Activated CD8-positive, alpha-beta memory T cell treated with anti-CD3 and anti-CD28 coated beads, Interleukin-2, amount 50 U/mL, for 4 hours (primary cell): Measurements from ENCODE around the gene IL5.
A peak's percentile ranks its signal among the peaks of the same experiment; 100 is the strongest.
"Not testable (repeated sequence)": the region's sequence is repeated elsewhere in the genome, so short reads cannot be mapped to it uniquely, and the experiment has no call there.

Source experiments
- DNase-seq: peaks from one replicate; pipeline ENCODE4 v3.0.0-alpha.2; 2020

The IL5 gene

DNA sequence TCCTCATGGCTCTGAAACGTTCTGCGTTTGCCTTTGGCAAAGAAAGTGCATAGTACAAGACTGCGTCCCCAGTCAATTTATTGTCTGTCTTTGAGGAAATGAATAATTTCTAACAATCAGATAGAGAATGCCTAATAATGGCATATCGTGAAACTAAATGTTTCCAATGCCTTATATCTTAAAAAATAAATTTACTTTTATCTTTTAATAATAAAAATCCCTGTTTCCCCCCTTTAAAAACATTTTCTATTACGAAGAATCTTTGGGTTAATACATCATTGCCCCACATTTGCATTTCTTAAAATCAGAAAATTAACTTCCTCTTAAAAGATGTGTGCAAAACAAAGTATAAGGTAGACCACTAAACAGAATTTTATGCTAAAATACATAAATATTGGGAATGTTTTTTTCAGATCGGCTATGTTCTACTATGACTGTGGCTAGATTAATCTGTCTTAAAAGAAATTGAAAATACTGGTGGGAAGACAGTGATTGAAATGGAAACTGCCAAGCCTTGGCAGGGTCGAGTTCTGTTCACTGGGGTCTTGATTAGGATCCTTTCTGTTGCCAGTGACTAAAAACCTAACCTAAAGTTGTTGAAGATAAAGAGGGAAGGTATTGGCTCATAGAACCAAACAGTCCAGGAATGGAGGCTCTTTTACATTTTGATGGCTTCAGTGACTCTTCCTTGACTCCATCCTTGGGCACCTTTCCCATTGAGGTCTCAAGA, at the start of gene IL5:
Gene IL5, minus strand, starts transcription at position 51 of the 730 bp plus-strand sequence. Its CDS starts 44 bp downstream, at position 7.
- no peak for DNase-seq

DNA sequence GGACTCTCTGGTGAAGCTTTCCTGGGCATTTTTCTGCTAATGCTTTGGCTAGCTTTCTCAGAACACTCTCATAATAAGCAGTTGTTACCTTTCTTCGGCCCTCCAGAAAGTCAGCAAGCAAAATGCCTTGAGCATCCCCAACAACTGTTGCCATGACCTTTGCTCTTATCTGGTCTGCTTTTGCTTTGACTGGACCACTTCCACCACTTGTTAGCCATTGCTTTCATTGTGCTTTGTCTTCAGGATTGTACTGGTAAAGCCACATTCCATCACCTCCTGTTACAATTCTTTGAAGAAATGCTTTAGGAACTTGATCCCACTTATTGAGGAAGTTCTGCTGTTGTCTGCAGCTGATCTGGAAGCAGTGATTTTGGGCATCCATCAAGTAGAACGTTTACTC, 49.2 kb upstream of the IL5 start:
- no peak for DNase-seq

DNA sequence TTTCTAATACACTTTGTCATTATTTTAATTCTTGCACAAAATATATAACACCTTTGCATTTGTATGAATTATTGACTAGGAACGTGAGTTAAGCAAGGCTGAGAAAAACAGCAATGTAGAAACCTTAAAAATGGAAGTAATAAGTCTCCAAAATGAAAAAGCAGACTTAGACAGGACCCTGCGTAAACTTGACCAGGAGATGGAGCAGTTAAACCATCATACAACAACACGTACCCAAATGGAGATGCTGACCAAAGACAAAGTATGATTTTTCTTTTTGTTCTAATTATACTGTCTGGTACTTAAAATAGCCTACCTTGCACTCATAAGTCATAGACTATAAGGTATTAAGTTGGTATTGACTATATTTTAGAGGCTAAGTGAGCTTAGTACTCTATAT, 47.8 kb upstream of the IL5 start:
- DNase-seq, result no peak

DNA sequence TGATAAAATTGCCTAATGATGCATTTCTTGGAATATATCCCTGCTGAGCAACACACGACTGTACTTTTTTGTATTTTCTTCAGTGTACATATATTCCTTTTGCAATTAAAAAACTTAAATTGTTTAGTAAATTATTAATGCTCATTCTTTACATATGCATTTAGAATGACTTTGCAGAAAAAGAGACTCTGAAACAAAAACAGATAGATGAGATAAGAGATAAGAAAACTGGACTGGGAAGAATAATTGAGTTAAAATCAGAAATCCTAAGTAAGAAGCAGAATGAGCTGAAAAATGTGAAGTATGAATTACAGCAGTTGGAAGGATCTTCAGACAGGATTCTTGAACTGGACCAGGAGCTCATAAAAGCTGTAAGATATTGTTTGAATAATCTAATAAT, 46.1 kb upstream of the IL5 start:
- DNase-seq, result no peak

DNA sequence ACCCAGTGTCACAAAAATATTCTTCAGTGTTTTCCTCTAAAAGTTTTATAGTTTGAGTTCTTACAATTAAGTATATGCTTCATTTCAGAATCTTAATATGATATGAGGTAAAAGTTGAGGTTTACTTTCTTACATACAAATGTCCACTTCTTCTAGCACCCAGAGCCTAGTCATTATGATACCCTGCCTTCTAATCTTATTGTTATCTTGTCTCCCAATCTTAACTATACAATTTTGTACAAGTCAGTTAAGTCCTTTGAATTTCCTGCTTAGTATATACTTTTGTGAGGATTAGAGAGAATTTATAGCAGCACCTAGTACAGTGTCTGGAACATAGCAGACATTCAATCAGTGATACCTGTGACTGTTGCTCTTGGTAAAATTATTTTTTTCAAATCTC, 42.7 kb upstream of the IL5 start:
- DNase-seq, result no peak

DNA sequence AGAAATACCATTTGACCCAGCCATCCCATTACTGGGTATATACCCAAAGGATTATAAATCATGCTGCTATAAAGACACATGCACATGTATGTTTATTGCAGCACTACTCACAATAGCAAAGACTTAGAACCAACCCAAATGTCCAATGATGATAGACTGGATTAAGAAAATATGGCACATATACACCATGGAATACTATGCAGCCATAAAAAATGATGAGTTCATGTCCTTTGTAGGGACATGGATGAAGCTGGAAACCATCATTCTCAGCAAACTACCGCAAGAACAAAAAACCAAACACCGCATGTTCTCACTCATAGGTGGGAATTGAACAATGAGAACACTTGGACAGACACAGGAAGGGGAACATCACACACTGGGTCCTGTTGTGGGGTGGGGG, 41.2 kb upstream of the IL5 start:
- DNase-seq, result not testable (repeated sequence)

DNA sequence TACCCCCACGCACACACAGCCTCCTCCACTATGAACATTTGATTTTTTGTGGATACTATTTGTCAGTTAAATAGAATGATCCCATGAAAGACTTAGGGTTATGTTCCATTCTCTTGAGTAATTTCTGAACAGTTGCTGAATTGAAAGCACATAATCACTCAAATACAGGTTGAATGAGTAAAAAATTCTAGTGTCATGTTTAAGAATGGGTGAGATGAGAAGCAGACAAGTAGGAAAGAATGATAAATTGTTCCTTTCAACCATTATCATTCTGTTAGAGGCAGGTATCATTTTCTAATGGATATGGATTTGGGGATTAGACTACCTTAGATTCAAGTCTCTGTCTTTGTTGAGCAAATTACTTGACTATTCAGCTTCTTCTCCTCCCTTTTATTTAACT, 32.8 kb upstream of the IL5 start:
- no peak for DNase-seq

DNA sequence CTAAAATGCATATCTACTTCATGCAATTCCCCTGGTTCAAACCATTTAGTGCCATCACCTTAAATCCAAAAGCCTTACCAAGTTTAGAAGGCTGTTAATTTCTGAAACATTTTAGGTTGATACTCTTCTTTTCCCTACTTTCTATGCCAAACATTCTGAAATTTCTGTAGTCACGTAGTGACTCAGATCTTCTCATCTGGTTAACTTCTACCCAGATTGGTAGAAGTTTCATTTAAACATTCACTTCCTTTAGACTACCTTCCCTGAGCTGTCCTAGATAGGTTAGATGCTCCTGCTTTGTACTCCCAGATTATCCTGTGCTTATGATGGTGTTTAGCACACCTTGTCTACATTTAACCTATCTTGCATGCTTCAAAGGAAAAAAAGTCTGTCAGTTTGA, 23.3 kb upstream of the IL5 start:
- no peak for DNase-seq

DNA sequence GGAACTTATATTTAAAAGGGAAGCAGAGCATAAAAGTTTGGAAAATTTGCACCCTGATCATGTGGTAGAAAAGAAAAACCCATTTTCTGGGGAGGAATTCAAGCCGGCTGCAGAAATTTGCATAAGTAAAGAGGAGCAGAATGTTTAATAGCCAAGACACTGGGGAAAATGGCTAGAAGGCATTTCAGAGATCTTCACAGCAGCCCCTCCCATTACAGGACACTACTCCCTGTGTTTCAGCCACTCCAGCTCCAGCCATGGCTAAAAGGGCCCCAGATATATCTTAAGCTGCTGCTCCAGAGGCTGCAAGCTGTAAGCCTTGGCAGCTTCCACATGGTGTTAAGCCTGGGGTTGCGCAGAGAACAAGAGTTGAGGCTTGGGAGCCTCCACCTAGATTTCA, 21.2 kb upstream of the IL5 start:
- not testable (repeated sequence) for DNase-seq

DNA sequence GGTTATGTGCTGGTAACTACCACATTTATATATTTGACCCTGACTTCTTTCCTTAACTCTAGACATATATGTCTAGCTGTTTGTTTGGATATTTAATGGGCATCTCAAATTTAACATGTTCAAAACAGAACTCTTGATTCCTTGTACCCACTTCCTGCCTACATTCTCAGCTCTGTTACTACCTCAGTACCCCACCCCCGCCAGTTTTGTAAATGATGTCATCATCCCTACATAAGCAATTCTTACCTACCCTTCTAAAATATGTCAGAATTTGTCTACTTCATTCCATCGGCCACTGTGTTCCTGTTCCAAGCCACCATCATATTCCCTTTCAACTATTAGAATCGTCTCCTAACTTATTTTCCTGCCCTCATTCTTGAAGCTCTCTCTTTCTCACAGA, 18.3 kb upstream of the IL5 start:
- no peak for DNase-seq

DNA sequence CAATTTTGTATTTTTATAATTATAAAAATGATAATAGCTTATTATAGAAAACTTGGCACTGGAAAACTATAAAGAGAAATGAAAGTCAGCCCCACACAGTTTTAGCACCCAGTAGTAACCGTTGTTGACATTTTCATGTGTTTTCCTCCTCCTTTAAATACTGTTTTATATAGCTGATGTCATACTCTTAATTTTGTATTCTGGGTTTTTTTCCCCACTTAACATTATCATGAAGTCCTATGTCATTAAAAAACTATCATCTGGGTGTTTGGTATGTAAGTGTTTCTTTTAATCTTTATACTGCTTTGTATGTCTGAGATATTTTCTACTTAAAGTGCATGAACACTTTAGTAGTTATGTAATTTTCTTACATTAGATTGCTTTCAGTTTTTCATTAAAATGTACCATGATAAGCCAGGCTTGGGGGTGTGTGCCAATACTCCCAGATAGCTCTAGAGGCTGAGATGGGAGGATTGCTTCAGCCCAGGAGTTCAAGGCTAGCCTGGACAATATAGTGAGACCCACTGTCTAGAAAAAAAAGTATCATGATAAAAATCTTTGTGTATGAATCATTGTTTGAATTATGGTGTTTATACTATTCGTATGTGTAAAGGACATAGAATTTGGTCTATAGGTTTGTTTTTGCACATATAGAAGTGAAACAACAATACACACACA, 16.2 kb upstream of the IL5 start:
- DNase-seq, result no peak

DNA sequence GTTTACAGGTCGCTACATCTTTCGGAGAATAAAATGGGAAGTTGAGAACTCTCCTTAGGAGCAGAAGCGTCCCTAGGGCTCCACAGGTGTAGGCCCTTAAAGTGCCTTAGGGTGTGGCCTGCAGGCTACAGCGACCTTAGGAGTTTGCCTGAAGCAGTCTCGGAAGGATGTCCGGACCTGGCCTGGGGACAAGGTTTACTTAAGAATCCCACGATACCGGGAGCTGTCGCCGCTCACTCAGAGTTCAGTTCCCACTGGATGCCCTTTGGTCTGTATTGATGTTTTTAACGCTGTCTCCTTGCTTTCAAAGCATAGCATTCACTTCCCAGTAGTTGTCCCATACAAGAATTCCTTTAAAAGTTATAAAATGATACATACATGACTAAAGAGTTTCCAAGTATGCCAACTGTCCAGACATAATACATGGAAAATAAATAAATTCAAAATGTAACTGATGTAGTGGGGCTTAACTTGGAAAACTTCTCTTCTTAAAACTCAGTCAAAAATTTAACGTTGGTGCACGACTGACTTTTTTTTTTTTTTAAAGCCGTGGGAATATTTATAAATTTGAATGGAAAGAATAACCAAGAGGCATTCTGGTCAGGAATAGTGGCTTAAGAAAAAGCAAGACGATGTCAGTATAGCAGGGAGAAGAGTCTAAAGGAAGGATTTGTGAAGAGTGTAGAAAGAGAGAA, 14.3 kb upstream of the IL5 start:
- peak; percentile 27 for DNase-seq

DNA sequence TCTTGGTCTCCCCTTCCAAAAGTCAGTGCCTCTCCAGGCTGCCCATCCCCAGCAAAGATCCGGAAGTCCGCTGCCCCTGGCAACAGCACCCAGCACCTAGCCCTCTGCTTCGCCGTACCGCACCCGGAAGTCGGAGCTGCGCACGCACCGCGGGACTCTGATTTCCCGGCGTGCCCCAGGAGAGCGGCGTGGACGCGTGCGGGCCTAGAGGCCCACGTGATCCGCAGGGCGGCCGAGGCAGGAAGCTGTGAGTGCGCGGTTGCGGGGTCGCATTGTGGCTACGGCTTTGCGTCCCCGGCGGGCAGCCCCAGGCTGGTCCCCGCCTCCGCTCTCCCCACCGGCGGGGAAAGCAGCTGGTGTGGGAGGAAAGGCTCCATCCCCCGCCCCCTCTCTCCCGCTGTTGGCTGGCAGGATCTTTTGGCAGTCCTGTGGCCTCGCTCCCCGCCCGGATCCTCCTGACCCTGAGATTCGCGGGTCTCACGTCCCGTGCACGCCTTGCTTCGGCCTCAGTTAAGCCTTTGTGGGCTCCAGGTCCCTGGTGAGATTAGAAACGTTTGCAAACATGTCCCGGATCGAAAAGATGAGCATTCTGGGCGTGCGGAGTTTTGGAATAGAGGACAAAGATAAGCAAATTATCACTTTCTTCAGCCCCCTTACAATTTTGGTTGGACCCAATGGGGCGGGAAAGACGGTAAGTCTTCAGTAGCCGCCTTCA, 13.6 kb upstream of the IL5 start, which contains the start of gene RAD50:
Gene RAD50, plus strand, starts transcription at position 215 of the 715 bp plus-strand sequence. Its CDS starts 348 bp downstream, at position 563.
- peak; percentile 89 for DNase-seq

DNA sequence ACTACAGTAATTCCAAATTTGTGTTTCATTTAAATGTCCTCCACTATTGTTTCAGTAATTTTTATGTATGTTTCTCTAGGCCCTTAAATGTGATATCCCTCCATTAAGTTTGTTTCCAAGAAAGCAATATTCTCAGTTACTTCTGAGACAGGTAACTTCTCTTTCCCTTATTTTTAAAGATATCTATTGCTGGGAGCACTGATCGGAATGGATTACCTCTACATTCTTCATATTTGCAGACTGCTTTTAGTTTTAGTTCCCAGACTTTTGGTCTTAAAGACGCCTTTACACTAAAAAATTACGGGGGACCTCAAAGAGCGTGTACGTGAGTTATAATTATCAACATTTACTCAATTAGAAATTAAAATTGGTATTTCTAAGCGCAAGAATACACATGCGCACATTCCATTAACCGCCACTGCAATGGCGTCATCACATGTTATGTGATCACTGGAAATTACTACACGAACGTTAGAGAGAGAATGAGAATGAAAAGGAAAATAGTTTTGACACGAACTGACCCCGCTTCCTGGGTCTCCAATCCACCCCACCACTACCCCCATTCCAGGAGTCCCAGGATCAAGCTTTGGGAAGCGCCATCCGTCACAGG, 12.9 kb upstream of the IL5 start:
- DNase-seq, result no peak

DNA sequence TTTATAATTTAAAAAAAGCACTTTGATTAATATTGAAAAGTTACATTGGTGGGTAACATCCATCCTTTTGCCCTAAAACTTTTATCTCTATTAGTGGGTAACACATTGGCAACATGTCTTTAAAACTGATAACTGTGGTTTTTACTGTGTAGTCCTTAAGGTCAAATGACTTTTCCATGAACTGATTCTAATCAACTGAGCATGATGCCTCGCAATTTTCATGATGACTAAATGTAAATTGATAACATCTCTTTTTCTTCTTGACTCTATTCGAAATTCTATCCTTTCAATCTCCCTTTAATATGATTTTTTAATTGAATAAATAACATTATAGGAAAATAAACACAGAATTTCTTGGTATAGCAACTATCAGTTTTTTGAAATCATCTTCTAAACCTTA, 6.3 kb upstream of the IL5 start:
- DNase-seq, result no peak

DNA sequence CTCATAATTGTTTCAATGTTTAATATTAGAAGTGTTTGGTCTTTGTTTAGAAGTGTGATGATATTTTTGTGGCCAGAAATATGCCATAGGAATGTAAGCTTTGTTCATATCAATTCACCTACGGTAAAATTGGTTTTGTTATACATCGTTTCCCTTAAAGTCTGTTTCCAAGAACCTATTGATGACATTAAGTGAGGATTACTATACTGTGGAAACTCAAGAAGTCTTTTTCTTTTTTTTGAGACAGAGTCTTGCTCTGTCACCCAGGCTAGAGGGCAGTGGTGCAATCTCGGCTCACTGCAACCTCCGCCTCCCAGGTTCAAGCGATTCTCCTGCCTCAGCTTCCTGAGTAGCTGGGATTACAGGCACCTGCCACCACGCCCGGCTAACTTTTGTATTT, 5.5 kb upstream of the IL5 start:
- DNase-seq, result not testable (repeated sequence)

DNA sequence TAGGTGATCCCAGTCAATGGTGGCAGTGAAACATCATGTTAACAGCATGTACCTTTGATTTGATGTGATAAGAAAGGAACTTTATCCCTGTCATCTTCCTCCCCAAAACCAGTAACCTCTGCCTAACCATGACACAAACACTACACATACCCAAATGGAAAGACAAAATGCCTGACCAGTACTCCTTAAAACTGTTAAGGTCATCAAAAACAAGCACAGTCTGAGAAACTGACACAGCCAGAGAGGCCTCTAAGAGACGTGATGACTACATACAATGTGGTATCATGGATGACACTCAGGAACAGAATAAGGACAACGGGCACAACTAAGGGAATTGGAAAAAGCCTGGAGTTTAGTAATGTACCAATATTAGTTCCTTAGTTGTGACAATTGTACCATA, 3.9 kb upstream of the IL5 start:
- no peak for DNase-seq

DNA sequence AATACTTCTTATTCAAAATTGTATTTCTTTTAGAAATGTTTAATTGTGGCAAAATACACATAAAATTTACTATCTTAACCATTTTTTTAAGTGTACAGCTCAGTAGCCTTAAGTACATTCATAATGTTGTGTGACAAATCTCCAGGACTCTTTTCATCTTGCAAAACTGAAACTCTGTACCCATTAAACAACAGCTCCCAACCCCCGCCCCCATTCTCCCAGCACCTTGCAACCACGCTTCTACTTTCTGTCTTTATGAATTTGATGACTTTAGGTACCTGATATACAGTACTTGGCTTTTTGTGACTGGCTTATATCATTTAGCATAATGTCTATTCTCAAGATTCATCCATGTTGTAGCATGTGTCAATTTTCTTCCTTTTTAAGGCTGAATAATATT, 2.8 kb upstream of the IL5 start:
- no peak for DNase-seq

DNA sequence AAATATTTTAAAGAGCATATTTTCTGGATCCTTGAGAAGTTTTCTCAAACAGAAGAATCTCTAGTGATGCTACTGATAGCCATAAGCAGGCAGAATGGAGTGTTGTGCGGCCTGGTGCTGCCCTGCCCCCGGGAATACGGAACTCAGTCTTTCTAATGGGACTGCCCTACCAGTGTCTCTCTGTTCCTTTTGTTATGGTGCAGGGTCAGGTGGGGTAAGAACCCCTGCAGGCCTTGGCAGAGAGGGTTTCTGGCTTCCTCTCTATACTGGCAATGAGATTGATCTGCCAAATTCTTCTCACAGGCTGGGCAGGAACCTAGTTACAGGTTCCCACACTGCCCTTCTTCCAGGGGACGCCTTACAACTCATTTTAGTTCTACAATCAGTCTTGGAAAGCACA, 2.6 kb downstream of the IL5 start:
- DNase-seq, result no peak

DNA sequence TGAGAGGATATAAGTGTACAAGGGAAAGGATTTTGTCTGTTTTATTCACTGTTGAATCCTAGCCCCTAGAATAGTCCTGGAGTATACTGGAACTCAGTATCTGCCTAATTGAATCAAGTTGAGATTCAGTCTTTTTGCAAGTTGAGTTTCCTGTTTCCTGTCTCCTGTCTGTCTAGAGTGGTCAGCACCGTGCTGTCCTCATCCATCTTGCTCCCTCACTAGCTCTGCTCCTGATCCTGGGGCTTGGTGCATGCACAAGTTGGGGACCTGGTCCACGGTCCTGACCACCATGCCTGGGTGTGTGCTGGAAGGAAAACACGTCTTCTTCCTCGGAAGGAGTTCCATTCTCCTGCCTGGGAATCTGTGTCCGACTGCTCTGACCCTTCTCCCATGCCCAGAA, 3.2 kb downstream of the IL5 start:
- no peak for DNase-seq

DNA sequence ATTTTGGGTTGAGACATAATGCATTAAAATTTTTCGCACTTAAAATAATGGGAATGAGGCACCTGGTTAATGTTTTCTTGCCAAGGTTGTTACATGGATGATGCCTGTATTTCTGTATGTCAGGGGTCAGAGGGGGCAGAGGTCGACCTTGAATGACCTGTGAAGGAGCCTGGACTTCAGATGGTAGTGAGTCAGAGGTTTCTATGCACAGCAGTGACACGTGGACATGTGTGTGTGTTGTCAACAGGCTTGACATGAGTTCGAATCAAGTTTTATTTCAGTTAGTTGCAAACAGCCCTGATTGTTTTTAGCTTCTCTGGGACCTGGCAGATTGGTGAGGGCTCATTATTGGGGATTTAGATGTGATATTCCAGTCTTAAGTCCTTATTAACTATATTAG, 3.6 kb downstream of the IL5 start:
- no peak for DNase-seq

DNA sequence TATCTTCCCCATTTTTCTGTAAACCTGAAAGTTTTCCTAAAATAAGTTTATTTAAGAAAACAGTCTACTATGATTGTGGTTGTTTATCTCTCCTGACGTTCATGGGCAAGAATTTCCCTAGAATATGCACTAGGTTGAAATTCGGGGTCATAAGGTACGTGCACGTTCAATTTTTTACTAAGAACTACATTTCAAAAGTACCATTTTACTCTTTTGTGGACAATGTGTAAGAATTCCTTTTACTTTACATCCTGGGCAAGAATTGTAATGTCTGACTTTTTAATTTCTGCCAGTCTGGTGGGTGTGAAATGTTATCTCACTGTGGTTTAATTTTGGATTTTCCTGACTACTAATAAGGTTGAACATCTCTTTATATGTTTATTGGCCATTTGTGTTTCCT, 12.4 kb downstream of the IL5 start:
- no peak for DNase-seq
